GM10266 (cell line): ENCODE measurements around the gene HOXD8.

Experiments
- DNase-seq: peaks from one replicate; pipeline ENCODE4 v3.0.0; 2012; ENCODE audit errors: extremely low spot score
- CTCF ChIP-seq: IDR thresholded peaks from 2 replicates; pipeline ENCODE4 v1.5.1; 2012; ENCODE audit warnings: mild to moderate bottlenecking, low read depth; ENCODE audit not compliant: control insufficient read depth, insufficient read depth; ENCODE audit errors: missing control alignments

Gene HOXD8

GRCh38 chr2:176175709-176176607 lies 46.5 kb downstream of the HOXD8 start:
- no peak for DNase-seq
- no peak for TF ChIP-seq CTCF

DNA sequence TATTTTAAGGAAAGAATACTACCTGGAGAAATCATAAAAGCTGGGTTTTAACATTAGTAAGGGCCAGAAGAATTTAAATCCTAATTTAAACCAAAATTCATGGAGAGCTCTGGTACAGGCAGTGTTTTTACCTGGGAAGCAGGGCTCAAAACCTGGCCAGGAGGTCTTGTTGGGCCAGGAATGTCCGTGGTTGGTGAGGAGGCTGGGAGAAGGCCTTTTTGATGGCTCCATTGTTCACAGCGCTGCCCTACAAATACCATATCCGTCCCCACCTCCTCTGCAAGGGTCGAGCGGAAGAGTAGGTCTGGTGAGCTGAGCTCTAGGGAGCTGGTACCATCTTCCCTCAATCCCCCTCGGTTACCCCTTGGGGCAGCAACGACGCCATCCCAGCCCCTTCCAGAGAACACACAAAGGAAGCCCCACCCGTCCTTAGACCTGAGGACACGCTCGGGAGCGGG lies 48.1 kb downstream of the HOXD8 start:
- TF ChIP-seq CTCF: no peak
- no peak for DNase-seq

GRCh38 chr2:176178038-176178756 lies 48.7 kb downstream of the HOXD8 start:
- peak; percentile 41 for DNase-seq
- TF ChIP-seq CTCF: no peak

GRCh38 chr2:176178757-176179295 lies 49.3 kb downstream of the HOXD8 start:
- DNase-seq: peak; percentile 29
- no peak for TF ChIP-seq CTCF

DNA sequence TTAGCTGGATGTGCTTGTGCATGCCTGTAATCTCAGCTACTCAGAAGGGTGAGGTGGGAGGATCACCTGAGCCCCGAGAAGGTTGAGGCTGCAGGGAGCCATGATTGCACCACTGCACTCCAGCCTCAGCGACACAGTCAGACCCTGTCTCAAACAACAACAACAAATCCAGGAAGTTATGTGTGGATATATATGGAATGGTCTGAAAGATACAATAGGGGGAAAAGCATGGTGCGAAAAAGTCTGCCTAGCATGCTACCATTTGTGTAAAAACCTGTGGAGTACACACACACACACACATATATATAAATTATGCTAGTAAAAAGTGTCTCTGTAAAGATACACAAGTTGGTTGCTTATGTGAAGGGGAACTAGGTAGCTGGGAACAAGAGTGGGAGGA lies 52.0 kb downstream of the HOXD8 start:
- no peak for DNase-seq
- no peak for TF ChIP-seq CTCF
